ENCODE measurements around the gene BMP5. TPM values are rescaled to one million over a fixed set of nuclear protein-coding genes. Genes with fewer than 3 reads are reported as not detected.

Gene BMP5
- polyA plus RNA-seq, 10 donors = 9.5 to 20.3 (median 11.0) TPM

- peak in 1 of 3 donors; percentile 52 for DNase-seq
Measured at GRCh38 chr6:55746473-55746872, 128.9 kb downstream of the BMP5 start.

- DNase-seq = no peak
Measured at GRCh38 chr6:55734256-55734655, 141.1 kb downstream of the BMP5 start.

GRCh38 chr6:55729665-55730064, 145.7 kb downstream of the BMP5 start:
- DNase-seq = no peak

- DNase-seq = no peak
Measured at GRCh38 chr6:55726144-55726543, 149.2 kb downstream of the BMP5 start.

- DNase-seq = peak in 1 of 3 donors; percentile 51
Measured at GRCh38 chr6:55714831-55715230, 160.6 kb downstream of the BMP5 start.

GRCh38 chr6:55713436-55713835, 162.0 kb downstream of the BMP5 start:
- peak in 2 of 3 donors; percentile 49 to 74 for DNase-seq

- no peak for DNase-seq
Measured at GRCh38 chr6:55708711-55709110, 166.7 kb downstream of the BMP5 start.

GRCh38 chr6:55705451-55706440, 169.6 kb downstream of the BMP5 start:
- peak in 1 of 3 donors; percentile 71 for DNase-seq

- DNase-seq = no peak
Measured at GRCh38 chr6:55704421-55704820, 171.0 kb downstream of the BMP5 start.

Data from muscle of back (tissue), 11 donors.